Measurements from ENCODE around the gene ZNF263. TPM values are rescaled to one million over a fixed set of nuclear protein-coding genes. Genes with fewer than 3 reads are reported as not detected.

The ZNF263 gene
- total and polyA plus RNA-seq, 2 donors from 2014 or later, result 14.6 to 29.7 TPM

DNA sequence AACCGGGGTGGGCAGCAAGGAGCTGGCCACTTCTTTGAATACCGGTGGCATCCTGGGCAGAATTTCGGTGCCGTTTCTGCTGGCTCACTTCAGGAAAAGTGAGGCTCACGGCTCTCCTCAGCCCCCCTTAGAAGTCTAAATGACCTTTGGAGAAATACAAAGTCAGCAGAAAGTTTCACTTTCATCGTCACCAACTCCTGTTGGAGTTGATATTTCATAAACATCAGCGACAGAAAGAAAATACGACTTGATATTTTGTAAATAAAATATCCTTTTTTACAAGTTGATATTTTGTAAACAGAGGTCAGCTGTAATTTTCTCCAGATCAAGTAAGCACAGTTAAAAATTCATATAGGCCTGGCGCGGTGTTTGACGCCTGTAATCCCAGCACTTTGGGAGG lies 22.8 kb downstream of the ZNF263 start:
- Histone ChIP-seq H3K27ac (ENCODE audit: low read depth in 2 of 2, low read length in 2 of 2) (peak overlapping the region in 1 of 2 donors; percentile 59), H3K4me3 (ENCODE audit: low read length in 3 of 3) (peak overlapping the region; percentile 73 to 91 (median 75)), H3K36me3 (ENCODE audit: control insufficient read depth in 2 of 3, insufficient read depth in 3 of 3, low read length in 3 of 3) (peaks cover 11 to 28% (median 14%) of the 10 kb centered on the region in 3 donors), H3K4me1 (ENCODE audit: control insufficient read depth in 2 of 3, insufficient read depth in 2 of 3, low read depth in 1 of 3, low read length in 3 of 3) (no peaks in the 10 kb centered on the region), H3K27me3 (ENCODE audit: control insufficient read depth, insufficient read depth, low read length) (no peaks in the 10 kb centered on the region), H3K9me3 (ENCODE audit: control insufficient read depth in 2 of 3, insufficient read depth in 1 of 3, low read length in 3 of 3) (peaks cover 9 to 59% (median 12%) of the 10 kb centered on the region in 3 donors), H3K9ac (ENCODE audit: low read length in 3 of 3) (peak overlapping the region in 2 of 3 donors; percentile 66 to 68)
- TF ChIP-seq, protein P1, sequence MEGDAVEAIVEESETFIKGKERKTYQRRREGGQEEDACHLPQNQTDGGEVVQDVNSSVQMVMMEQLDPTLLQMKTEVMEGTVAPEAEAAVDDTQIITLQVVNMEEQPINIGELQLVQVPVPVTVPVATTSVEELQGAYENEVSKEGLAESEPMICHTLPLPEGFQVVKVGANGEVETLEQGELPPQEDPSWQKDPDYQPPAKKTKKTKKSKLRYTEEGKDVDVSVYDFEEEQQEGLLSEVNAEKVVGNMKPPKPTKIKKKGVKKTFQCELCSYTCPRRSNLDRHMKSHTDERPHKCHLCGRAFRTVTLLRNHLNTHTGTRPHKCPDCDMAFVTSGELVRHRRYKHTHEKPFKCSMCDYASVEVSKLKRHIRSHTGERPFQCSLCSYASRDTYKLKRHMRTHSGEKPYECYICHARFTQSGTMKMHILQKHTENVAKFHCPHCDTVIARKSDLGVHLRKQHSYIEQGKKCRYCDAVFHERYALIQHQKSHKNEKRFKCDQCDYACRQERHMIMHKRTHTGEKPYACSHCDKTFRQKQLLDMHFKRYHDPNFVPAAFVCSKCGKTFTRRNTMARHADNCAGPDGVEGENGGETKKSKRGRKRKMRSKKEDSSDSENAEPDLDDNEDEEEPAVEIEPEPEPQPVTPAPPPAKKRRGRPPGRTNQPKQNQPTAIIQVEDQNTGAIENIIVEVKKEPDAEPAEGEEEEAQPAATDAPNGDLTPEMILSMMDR (IDR thresholded peaks at IDR 0.05; ENCODE audit: borderline replicate concordance, extremely low read depth, insufficient read depth), result no peak
- DNase-seq (no peak), FAIRE-seq (no peak)
- intact Hi-C loops (cut with DNase I), result no loop called here

DNA sequence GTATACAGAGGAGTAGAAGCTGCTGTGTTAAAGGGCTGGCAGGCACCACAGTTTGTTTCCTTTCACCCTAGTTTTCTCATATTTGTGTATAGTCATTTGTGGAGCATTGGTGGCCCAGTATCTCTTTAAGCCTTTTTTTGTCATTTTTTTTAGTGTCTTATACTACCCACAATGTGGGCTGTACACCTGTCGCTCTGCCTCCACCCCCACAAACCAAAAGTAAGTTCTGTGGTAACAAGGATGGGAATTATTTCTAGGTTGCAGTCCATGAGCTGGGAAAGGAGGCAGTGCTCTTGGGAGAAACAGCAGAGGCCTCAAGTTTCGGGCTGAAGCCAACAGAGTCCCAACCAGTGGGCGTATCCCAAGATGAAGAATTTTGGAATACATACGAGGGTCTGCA lies 28.2 kb downstream of the ZNF263 start:
- peaks cover 12 to 54% (median 25%) of the 10 kb centered on the region in 3 donors for H3K36me3 ChIP-seq (ENCODE audit: control insufficient read depth in 2 of 3, insufficient read depth in 3 of 3, low read length in 3 of 3)
- DNase-seq (no peak), FAIRE-seq (no peak)
- H3K4me1 ChIP-seq (ENCODE audit: control insufficient read depth in 2 of 3, insufficient read depth in 2 of 3, low read depth in 1 of 3, low read length in 3 of 3), result no peaks in the 10 kb centered on the region
- TF ChIP-seq, protein P1 (IDR thresholded peaks at IDR 0.05; ENCODE audit: borderline replicate concordance, extremely low read depth, insufficient read depth), result no peak
- H3K9me3 ChIP-seq (ENCODE audit: control insufficient read depth in 2 of 3, insufficient read depth in 1 of 3, low read length in 3 of 3), result peaks cover 9 to 90% (median 35%) of the 10 kb centered on the region in 3 donors
- no peaks in the 10 kb centered on the region for H3K27me3 ChIP-seq (ENCODE audit: control insufficient read depth, insufficient read depth, low read length)
- H3K27ac ChIP-seq (ENCODE audit: low read depth in 2 of 2, low read length in 2 of 2), result no peak overlapping the region
- H3K4me3 ChIP-seq (ENCODE audit: low read length in 3 of 3), result no peak overlapping the region
- intact Hi-C loops (cut with DNase I), result no loop called here
- H3K9ac ChIP-seq (ENCODE audit: low read length in 3 of 3), result no peak overlapping the region

GRCh38 chr16:3317315-3317999 lies 34.2 kb downstream of the ZNF263 start:
- peaks cover 12 to 91% (median 58%) of the 10 kb centered on the region in 3 donors for H3K9me3 ChIP-seq (ENCODE audit: control insufficient read depth in 2 of 3, insufficient read depth in 1 of 3, low read length in 3 of 3)
- H3K27ac ChIP-seq (ENCODE audit: low read depth in 2 of 2, low read length in 2 of 2), result no peak overlapping the region
- H3K27me3 ChIP-seq (ENCODE audit: control insufficient read depth, insufficient read depth, low read length), result no peaks in the 10 kb centered on the region
- H3K9ac ChIP-seq (ENCODE audit: low read length in 3 of 3), result no peak overlapping the region
- TF ChIP-seq, protein P1 (IDR thresholded peaks at IDR 0.05; ENCODE audit: borderline replicate concordance, extremely low read depth, insufficient read depth), result no peak
- peak overlapping the region in 1 of 3 donors; percentile 6 for H3K4me3 ChIP-seq (ENCODE audit: low read length in 3 of 3)
- DNase-seq (peak in 1 of 5 donors; percentile 3), FAIRE-seq (no peak)
- H3K4me1 ChIP-seq (ENCODE audit: control insufficient read depth in 2 of 3, insufficient read depth in 2 of 3, low read depth in 1 of 3, low read length in 3 of 3), result no peaks in the 10 kb centered on the region
- H3K36me3 ChIP-seq (ENCODE audit: control insufficient read depth in 2 of 3, insufficient read depth in 3 of 3, low read length in 3 of 3), result peaks cover 17 to 45% (median 28%) of the 10 kb centered on the region in 3 donors
- intact Hi-C loops (cut with DNase I), result no loop called here

All from kidney (tissue), 14 donors.